ENCODE data around the gene AP1G2.

Gene AP1G2

DNA sequence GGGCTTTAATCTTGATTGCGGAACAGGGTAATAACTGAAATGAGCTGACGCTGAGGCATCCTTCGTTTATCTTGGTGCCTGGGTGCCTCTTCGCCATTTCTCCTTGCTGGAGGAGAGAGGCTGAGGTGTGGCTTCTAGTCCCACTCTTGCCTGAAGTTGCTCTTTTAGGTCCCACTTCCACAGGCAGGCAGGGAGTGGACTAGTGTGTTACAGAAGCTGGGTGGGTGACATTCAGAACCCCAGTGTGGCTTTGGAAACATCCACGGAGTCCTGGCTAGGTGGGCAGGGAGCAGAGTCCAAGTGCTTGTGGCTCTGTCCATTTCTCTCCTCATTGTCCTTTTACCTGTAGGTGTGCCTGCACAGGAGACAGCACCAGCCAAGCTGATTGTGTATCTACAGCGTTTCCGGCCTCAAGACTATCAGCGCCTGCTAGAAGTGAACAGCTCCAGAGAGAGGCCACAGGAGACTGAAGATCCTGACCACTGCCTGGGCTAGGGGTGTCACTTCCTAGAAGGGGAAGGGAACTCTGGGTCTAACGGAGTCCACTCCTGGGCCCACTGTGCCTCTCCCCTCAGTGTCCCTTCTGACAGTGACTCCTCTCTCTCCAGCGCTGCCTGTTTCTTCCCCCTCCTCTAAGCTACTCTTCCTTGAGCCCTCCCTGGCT lies 9.1 kb downstream of the AP1G2 start:
- no peak for DNase-seq (ENCODE audit: low spot score)

DNA sequence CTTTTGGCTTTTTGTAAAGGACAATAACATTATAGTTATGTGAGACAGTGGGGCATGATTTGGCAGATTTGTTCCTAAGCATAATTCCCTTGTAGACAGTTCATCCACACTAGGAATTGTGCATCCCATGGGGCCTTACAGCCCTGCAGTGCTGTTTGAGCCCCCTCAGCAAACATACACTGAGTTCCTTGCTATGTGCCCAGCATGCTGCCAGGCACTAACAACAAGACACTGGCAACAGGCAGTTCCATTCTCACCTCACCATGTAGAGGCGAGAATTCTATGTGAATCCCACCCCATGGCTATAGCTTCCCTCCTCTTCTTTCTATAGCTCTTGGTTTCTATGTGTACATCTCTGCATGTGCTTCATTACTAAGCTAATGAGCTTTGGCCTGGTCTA lies 9.6 kb downstream of the AP1G2 start:
- no peak for DNase-seq (ENCODE audit: low spot score)

DNA sequence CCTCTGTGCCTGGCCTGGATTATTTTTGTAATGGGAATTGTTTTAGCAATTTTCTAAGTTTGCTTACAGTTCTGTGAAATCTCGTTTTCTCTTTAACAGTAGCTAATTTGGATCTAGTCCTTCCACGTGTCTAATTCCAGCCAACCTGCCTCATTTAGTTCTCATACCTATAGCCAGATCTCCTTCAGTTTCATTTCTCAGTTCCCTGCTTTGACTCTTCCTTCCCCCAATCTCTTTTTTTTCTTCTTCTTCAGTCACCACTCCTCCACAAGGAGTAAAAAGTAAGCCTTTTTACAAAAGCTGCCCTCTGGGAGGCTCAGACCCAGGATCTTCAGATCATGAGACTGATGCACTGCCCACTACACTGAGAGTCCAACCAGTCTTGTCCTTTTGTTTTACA lies 10.1 kb downstream of the AP1G2 start:
- no peak for DNase-seq (ENCODE audit: low spot score)

DNA sequence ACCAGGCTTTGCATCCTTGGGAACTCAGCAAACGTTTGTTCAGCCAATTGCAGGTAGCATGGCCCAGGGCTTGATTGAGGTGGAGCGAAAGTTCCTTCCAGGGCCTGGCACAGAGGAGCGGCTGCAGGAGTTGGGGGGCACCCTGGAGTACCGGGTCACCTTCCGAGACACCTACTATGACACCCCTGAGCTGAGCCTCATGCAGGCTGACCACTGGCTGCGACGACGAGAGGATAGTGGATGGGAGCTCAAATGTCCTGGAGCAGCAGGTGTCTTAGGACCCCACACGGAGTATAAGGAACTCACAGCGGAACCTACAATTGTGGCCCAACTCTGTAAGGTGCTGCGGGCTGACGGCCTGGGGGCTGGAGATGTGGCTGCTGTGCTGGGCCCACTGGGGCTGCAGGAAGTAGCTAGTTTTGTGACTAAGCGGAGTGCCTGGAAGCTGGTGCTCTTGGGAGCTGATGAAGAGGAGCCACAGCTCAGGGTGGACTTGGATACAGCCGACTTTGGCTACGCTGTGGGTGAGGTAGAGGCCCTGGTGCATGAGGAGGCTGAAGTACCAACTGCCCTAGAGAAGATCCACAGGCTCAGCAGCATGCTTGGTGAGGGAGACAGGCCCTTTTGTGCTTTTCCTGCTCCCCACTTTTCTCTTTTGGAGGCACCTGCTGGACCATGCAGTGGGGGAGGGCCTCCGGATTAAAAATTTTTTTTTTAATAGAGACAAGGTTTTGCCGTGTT lies 10.7 kb downstream of the AP1G2 start:
- DNase-seq (ENCODE audit: low spot score) = no peak

DNA sequence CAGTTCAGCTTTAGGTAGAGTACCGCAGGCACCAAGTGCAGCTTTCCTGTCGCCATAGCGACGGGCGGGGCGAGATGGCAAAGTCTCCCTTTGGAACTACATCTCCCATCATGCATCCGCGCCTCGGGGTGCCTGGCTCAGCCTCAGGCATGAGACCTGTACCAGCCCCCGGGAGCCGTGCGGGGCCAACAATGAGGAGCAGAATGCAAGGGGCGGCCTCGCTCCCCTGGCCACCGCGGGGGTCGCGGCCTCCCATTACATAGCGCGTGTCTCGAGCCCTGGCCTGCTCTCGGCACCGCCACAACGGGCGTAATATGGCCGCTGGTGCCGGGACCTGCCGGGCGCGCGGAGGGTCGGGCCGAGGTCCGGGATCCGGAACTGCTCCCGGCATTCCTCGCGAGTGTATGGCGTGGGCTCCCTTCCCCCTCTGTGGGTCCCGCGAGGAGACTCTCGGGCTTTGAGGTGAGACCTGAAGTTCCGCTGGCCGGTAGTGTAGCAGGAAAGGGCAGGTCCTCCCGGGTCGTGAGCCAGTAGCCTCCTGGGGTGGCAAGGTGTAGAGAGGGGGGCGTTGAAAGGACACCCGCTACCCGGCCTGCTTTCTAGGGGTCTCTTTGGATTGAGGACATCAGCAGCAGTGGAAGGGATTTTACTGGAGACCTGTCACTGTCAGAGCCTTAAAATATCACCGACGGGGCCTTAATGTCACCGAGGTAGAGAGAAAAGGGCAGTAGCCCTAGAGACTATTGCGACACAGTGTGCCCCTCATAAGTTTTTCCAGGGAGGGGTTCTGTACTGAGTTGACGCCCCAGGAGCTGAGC lies 11.5 kb downstream of the AP1G2 start, which contains the start of gene THTPA:
TSS of gene THTPA (plus strand) at position 390 of the 818 bp plus-strand sequence. CDS start 487 bp downstream, outside the sequence.
- peak; percentile 93 for DNase-seq (ENCODE audit: low spot score)

DNA sequence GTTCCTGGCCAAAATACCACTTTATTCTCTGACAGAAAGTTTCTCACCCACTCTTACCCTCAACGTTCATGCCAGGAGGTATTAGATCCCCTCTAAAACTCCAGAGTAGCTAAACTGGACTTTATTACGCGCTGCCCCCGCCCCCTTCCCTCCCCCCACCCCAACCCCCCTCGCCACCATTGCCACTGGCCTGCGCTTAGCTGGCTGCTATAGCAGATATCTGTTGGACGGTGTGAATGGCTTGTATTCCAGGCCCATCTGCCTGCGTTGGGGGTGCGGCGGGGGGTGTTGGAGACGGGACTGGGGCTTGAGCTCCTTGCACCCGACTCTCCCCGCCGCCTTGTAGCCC lies 12.1 kb downstream of the AP1G2 start:
- DNase-seq (ENCODE audit: low spot score) = no peak

DNA sequence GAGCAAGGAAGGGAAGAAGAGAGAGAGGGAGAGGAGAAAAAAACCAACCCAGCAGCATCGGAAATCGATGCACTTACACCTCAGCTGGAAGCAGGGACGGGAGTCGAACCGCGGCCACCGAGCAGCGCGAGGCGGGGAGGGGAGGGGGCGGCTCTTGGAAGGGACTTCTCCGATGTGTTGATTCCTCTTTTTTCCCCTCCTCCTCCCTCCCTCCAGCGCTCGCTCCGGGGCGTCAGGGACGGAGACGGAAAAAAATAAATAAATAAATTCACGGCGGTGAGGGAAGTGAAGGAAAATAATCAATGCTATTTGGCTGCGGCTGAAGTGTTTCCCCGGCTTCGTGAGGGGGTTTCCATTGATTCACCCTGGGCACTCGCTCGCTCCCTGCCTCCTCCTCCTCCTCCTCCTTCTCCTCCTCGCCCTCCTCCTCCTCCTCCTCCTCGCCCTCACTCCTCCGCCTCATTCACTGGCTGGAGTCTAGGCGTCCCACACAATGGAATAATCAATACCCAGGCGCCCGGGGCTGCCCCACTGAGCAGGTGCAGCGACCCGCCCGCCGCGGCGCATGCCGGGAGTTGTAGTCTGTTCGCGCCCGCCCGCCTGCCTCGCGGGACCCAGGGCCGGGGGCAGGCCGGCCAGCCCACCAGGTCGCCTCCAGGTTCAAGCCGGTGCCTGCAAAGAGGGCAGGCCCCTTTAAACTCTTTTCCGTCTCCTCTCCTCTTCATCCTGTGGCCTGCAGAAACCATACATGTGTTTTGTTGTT lies 16.1 kb downstream of the AP1G2 start, which contains the start of gene ZFHX2:
TSS of gene ZFHX2 (minus strand) at position 500 of the 763 bp plus-strand sequence. CDS start 16,440 bp downstream, outside the sequence.
- peak; percentile 90 for DNase-seq (ENCODE audit: low spot score)

DNA sequence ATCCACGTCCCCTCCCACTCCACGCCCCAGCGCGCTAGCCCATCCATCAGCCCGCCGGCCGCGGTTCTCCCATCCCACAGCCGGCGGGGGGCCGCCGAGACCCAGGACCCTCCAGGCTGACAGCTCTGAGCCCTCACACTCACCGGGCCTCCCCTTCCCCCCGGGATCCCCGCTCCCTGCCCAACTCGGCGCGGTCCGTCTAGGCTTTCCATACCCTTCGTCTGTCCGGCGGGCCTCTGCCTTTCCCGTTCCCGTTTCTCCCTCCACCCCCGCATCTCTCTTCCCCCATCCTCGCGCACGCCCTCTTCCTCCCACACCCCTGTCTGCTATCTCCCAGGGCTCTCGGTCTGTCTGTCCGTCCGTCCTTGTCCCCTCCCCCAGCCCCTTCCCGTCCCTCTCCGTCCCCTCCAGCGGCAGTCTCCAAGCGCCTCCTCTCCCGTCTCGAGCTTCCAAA lies 16.8 kb downstream of the AP1G2 start:
- no peak for DNase-seq (ENCODE audit: low spot score)

DNA sequence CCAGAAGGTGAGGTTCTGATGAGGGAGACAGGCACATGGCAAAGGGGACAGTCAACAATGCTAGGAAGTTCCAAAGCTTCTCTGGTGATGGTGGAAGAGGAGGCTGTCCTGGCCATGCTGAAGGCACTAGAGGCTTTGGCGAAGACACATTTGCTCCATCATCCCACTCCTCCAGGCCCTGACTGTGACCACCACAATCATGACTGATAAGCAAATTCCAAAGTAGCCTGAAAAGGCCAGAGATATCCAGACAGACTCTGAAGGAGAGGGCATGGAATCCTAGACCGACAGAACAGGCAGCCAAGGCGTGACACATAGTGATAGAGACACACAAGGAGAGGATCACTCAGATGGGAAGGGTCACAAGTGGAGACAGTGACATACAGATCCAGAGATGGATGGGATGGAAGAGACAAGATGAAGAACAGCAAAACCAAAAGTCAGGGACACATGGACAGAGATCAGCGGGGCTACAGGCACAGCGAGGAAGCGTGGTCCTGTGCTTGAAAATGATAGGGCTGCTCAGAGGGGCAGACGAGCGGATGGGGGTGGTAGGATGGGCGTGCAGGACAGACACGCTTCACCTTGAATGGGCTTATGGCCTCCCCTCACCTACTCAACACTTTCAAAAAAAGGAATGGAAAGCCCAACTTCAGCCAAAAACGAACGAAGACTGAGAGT lies 17.3 kb downstream of the AP1G2 start:
- DNase-seq (ENCODE audit: low spot score) = no peak

DNA sequence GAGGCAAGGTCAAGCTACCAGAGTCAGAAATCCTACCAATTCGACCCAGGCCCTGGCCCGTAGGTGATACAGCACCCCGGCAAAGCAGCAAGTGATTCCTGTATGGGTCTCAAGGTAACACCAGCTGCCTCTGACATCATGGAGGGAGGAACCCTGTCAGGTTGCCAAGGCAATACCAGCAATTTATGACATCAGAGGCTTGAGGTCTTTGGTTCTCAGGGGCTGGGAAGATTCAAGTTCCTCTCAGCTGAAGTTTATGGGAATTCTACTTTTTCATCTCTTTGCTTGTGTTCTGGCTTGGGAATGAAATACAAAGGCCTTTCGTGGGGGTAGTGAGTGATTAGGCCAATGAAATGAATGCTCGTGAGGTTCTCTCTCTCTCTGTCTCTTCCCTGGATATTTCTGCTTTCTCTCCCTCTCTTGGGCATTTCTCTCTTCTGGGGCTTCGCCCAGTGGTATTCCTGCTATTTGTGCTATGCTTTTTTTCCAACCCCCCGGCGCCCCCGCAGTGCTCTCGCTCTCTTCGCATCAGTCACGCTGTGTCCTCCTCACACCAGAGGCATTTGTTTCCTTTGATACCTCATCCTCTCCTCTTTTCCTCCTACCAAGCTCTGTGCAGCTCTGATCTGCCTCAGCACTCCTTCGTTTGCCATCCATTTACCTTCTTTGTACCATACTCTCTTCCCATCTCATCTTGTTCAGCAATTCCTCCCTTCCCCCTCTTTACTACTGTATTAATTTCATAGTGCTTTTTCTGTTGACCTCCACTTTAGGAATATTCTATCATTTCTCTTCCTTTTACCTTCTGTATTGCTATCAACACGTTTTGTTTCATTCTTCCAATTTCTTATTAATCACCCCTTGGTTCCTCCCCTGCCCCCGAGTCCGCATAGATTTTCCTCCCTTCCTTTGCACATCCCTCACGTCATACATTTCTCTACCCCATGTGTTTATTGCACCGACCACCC lies 19.0 kb downstream of the AP1G2 start:
- no peak for DNase-seq (ENCODE audit: low spot score)

DNA sequence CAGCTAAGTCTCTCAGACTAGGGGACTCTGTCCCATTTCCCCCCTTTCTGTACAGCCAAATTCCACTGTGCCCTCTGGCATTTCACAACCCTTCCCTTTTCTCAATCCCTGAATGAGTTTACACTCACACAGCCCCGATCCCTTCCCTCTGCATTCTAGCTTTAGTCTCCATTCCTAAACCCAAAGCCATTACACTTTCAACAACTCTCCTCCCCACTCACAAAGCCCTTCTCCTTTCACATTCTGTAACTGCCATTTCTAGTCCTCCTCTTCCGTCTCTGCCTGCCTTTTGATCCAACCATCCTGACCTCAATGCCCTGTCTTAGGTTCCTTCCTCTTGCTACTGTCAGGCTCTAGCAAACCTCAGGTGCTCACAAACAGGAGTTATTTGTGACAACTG lies 19.7 kb downstream of the AP1G2 start:
- DNase-seq (ENCODE audit: low spot score) = no peak

DNA sequence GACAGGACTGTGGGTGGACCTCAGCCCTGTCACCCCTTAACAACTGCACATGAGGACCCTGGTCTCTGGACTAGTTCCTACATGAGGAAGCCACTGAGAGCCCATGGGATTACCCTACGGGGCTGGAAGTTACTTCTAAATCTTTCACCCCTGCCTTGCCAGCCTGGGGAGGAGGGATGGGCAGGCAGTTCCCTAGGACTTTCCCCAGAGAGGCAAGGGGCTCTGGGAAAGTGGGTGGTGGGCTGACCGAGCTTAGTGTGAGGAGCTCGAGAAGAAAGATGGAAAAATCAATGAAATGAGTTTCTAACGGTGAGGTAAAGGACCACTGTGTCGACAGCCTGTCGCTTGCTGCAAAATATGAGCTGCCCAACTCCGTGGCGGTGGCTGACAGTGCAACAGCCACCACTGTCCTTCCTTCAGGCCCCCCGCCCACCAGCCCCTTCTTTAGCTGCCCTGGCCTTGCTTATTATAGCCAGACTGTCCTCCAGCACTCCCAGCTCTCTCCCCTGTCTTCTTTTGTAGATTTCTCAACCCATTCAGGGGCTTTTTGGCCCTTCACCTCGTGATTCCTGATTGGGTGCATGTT lies 21.0 kb downstream of the AP1G2 start:
- no peak for DNase-seq (ENCODE audit: low spot score)

DNA sequence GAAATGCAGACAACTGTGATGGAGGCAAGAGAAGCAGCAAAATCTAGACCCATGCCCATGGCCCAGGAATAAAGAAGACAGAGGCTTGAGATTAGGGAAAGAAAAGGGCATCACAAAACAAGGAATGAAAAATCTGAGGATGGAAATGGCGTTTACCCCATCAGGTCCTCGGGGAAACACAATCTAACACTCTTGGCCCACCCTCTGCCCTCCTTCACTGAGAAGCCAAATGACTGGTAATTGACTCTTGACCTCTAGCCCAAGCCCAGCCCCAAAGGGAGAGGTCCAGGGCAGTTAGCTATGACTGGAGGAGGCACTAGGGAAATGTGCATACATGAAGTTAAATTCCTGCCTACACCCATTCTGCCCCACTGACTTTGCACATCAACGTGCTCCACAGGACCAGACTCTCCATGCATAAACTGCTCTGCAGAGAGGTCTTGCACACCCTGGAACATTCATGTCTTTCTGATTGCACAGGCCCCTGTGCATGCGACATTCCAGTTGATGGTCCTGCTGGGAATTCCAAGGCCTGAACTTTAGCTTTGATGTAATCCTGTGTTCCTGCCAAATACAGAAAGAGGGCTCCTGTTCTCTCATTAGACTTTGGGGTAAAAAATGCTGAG lies 21.7 kb downstream of the AP1G2 start:
- DNase-seq (ENCODE audit: low spot score) = no peak

DNA sequence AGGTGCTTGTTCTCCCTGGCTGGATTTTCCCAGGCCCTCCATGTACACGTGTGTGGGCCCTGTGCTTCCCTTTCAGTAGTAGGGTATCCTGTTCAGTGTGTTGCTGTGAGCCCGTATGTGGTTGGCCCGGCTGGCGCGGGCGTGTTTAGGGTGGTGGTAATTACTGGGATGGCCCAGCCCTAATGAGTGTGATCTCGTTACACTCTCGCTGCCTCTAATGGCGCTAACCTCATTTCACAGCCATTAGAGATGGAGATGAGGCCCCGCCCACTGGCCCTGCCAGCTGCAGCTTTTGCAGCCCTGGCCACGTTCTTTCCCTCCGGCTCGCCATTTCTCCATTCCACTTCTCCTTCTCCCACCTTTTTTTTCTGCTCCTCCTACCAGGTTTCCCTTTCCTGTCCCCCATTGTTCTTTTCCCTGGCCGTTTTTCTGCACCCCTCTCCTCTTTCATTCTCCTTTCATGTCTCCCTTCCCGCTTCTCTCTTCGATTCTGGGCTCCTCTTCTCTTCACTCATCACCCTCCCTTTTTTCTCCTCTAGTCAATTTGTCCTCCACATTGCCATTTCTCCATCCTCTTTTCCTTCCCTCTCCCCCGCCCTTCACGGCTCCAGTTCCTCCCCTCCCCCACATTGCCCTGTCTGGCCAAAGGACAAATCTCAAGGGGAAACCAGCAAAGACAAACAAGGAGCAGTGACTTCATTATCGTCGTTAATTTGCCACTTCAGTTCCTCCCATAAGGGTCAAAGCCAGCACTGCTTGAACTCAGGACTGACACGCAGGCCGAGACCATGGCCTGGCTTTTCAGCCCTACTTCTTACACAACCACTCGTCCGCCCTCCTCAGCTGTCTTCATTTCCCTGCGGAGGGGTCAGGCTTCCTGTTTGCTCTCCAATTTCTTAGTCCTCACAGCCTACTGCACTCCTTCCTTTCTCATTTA lies 22.8 kb downstream of the AP1G2 start:
- DNase-seq (ENCODE audit: low spot score) = no peak

DNA sequence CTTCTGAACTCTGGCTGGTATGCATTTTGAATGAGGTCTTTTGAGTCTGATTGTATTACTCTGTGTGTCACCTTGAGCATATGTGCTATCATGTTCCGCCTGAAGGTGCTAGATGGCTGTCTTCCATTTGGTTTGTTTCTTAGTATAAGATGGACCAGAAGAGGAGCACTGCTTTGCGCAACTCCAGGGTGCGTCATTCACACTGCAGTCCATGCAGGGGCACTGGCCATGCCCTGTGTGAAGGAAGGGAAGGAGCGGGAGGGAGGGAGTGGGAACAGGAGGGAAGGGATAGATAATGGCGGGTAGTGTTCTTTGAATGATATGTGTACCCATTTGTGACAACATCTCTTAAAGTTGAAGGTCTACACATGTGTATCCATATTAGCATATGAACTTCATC lies 24.2 kb downstream of the AP1G2 start:
- DNase-seq (ENCODE audit: low spot score) = no peak

DNA sequence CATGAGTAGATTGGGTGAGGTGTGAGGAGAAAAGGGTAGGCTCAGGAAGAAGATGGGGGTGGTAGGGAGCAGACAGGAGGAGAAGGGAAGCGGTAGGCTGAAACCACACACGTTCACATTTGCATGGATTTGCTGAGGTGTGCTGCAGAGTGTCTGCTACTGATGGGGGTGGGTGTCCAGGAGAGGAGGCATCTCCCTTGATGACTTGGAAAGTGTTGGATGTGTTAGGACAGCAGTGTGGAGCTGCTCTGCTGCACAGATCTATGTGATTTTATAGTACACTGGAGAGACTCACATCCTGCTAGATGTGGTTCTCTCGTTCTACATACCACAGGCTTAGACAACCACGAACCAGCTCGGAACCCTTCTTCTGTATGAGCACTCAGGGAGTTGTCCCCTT lies 25.3 kb downstream of the AP1G2 start:
- DNase-seq (ENCODE audit: low spot score) = no peak

DNA sequence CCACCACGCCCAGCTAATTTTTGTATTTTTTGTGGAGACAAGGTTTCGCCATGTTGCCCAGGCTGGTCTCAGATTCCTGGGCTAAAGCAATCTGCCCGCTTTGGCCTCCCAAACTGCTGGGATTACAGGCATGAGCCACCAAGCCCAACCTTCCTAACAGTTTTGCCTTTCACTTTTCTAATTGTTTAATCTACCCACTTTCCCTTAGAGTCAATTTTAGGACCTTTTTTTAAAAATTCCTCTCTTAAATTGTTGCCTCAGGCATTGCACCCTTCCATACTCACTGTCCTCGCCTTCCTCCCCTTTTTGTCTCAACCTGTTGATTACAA lies 27.5 kb downstream of the AP1G2 start:
- no peak for DNase-seq (ENCODE audit: low spot score)

Data from putamen (tissue), 1 donor.